Suppressor macrophage (primary cell): ENCODE data around the gene FIBCD1.

Experiments used
- DNase-seq, 4 experiments: peaks; one replicate each; pipeline ENCODE4 v3.0.0-alpha.2; 2020 to 2022

The FIBCD1 gene

GRCh38 chr9:130935648-130936271, 3.3 kb downstream of the FIBCD1 start:
- DNase-seq: peak in 2 of 4 experiments; percentile 9 to 23

GRCh38 chr9:130934702-130935647, 4.1 kb downstream of the FIBCD1 start:
- no peak for DNase-seq

DNA sequence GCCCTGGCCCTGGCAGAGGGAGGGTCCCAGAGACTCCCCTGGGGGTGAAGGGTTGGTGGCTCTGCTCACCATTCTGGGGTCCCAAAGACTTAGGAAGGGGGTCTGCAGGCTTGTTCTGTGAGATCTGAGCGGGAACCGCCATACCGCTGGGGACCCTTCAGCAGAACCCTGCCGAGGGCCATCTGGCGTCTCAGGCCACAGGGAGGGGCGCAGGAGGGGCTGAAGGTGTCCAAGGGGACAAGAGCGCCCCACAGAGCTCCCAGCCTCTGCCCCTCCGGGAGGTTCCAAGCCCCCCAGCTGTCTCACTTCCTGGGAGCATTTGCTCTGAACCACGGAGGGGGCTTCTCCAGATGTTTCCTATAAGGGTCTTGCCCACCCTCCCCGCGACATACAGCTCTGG, 4.8 kb downstream of the FIBCD1 start:
- DNase-seq: no peak

DNA sequence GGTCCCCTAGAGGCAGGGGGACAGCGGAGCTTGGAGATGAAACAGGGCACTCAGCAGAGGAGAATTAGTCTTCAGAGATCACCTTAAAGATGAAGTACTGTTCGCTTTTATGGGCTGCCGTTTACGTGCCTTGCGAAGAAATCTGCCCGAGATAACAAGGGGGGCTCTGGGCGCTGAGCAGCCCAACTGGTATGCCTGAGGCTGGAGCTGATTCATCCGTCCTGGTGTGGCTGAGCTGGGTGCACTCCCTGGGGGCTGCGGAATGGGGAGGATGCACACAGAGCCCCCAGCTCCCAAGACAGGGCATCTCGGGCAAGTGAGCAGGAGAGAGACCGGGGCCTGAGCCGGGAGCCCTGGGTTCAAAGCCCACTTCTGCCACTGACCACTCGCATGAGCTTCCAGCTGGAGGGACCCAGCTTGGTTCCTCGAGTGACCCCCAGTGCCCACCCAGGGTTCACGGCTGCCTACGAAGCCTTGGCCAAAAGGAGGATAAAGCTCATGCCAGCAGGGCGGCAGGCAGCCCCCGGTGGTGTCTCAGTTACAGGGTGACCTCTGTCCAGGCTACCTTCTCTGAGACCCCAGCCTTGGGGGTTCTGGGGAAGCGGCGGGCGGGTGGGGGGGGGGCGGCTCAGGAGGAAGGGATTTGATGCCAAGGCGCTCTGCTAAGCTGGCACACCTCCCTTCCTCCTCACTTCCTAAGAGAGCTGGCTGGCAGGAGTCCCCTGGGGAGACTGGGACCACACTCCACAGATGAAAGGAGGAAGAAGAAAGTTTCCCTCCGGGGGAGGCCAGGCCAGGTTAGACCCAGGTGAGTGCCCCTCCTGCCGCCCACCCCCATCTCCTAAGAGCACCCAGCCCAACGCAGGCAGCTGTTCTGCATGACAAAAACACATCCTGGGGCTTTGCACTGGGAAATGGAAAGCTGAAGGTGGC, 5.7 kb downstream of the FIBCD1 start:
- no peak for DNase-seq

DNA sequence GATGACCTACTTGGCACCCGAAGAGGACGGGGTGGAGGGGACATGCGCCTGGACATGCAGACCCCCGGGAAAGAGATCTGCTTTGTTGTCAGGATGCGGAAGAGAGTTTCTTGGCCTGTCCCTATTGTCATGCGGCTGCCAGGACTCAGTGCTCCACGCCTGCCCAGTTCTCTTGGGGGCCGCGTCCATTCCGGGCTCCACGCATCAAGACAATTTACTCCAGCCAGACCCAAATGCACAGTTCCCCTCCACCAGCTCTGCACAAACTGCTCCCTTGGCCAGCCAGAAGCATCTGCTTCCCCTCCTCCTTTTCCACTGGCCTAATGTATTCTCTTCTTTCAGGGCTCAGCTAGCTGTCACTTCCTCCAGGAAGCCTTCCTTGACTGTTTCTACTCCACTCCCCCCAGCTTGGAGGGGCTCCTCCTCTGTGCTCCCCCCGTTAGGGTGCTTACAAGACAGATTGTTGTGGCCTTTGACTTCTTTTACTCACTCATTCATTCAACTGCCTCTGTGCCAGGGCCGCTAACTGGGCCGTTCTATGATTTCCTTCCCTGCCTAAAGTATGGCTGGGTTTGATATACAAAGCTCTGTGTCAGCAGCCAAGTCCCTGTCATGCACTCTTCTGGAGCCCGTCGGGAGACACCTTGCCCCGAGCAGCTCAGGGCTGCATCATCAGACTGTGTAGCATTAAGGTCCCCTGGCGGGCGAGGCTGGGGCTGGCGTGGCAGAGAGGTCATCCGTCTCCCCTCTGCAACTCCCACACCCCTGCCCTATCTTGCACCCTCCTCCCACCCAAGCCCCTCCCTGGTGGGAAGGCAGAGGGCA, 6.6 kb downstream of the FIBCD1 start:
- no peak for DNase-seq

DNA sequence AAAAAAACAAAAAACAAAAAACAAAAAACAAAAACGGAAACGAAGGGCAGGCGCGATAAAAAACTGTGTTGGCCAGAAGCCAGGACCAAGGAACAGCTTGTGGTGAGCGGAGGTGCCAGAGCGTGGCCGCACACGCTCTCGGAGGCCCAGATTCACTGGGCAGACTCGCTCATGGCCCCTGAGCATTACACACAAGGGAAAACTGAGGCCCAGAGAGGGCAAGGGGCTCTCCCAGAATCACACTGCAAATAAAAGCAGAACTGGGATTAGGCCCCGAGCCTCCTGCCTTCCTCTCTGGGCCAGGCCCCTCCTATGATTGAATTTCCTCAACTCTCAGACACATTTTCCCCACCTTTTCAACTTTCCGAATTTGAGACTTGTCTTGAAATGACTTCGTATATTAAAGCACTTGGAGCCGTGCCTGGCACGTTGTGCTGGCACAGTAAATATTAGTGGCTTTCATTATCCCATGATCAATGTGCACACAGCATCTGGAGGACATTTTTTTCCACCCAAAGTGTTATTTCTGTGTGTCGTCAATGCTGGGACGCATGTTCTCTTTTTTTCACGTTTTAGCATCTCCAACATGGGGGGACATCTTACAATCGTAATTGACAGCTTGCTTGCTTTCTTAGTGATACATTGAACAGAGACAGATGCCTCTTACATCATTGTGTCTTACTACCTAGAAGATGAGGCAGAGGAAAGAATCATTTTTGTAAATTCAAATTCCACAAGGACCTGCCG, 7.4 kb downstream of the FIBCD1 start:
- DNase-seq: no peak

- no peak for DNase-seq
Measured at GRCh38 chr9:130930804-130931349, 8.2 kb downstream of the FIBCD1 start.

DNA sequence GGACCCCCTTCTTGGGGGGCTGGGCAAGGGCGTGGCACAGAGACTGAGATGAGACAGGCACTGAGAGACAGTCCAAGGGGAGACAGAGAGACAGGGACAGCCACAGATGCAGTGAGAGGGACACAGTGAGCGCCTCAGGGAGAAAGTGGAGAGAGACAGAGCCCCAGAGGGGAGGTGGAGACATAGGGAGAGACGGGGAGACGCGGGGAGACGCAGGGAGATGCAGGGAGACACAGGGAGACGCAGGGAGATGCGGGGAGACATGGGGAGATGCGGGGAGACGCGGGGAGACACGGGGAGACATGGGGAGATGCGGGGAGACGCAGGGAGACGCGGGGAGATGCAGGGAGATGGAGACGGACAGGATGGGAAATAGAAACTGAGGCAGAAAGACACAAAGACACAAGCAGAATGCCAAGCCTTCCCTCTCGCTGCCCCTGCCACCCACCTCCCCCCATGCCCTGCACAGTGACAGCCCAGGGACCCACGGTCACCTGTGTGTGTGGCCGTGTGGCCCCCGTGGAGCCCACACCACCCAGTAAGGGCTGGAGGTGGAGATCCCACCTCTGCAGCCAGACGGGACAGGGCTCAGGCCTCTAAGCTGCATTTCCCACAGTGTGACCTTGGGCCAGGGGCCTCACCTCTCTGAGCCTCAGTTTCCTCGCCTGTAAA, 8.8 kb downstream of the FIBCD1 start:
- DNase-seq: no peak

GRCh38 chr9:130929571-130930038, 9.4 kb downstream of the FIBCD1 start:
- DNase-seq: no peak

DNA sequence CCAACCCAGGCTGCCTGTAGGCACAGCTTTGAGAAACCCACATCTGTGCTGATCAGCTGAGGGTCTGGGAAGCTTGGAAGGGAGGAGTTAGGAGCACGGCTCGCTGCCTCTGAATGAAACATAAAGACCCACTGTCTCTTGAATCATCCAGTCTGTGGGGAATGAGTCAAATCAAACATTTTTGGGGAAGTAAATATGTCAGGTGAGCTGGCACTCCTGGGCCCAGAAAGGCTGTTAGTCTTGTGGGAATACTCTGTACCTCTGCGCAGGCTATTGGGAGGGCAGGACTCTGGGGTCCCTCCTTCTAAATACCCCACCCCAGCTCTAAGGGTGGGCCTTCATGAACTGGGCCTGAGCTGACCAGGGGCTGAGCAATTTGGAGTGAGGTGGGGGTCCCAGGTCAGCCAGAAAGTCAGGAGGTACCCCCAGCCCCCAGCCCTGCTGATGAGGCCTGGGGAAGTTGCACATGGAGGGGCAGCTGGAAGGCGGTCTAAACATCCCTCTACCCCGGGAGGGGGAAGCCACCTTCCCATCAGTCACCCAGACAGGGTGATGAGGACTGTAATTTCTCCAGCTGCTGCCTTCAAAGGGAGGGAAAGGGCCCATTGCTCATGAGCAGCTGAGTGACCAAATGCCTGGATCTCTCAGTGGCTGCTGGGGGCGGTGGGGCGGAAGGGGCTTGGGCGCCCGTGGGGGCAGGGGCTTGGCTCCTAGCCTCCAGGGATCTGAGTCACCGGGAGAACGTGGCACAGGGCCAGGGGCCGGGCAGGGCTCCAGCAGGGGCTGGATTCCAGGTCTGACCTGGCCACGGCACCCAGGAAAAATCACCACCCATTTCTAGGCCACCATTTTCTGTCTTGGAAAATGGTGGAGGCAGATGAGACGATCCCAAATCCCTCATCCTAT, 10.8 kb downstream of the FIBCD1 start:
- no peak for DNase-seq

GRCh38 chr9:130927338-130927737, 11.7 kb downstream of the FIBCD1 start:
- DNase-seq: no peak

DNA sequence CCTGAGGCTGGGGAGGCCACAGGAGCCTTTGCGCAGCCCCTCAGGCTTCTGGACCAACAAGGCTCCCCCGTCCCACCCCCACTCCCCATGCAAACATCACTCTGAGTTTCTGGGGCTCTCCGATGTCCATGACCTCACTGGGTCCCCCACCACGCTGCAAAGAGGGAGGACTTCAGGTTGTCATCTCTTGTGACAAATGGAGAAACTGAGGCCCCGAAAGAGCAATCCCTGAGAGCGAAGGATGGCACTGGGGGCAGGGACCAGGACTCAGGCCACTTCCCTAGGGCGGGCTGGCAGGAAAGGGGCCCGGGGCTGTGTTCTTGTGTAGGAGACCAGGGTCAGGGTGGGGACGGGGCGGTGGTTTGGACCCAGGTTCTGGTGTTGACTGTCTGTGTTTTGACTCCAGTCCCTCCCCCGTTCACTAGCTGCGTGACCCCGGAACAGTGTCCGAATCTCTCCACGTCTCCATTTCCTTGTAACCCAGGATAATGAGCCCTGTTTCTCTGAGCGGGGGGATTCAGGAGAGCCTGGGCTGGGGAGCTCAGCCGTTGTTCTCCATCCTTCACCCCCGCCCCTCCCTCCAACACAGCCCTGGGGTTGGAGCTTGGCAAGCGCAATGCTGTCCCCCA, 13.9 kb downstream of the FIBCD1 start:
- no peak for DNase-seq

DNA sequence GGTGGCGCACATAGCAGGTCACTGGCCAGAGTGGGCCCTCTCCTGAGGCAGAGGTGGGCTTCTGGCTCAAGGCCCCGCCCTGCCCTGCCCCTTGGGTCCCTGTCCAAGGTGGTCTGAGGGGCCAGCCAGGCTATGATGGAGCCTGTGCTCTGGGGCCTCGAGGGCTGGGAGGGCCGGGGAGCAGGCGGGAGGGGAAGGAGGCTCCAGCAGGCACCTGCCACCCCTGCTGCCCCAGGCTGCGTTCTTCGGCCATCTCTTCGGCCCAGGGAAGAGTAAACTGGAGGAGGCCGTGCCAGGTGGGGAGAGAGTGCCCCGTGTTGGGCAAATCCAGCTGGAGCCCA, 14.6 kb downstream of the FIBCD1 start:
- DNase-seq: no peak

GRCh38 chr9:130923611-130924447, 15.2 kb downstream of the FIBCD1 start:
- no peak for DNase-seq

GRCh38 chr9:130922893-130923610, 16.0 kb downstream of the FIBCD1 start:
- no peak for DNase-seq

DNA sequence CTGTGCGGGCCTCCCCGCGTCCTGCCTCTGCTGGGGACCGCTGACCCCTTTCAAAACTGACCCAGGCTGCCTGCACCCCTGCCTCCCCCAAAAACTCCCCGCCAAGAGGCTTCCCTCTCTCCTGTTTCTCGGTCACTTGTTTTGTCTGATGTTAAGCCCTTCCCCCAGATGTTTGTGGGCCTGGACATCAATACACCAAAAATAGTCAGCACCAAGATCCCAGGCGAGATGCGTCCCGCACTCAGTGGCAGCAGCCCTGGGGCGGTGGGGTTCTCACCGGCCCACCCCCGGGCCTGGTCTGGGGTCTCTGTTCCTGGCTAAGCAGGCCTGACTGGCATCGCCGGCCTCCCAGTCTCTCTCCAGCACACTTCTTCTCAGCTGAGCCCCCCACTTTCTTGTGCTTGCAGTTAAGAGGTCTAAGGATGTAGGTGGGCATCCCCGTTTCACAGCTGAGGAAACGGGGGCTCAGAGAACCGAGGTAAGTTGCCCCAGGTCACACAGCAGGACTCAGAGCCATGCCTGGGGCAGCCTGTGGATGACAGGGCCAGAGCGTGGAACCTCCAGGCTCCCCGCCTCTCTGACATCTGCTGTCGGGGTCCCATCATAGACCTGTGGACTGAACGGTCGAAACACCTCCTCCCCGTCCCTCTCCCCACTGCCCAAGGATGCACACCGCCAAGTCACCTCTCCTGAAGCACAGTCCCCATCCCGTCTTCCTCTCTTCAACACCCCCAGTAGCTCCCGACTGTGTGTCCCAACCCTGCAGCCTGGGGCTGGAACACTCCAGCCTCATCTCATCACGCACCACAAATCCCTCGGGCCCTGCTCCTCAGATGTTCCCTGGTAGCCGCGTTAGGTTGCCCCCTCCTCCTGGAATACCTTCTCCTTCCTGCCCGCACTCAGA, 16.8 kb downstream of the FIBCD1 start:
- no peak for DNase-seq
